Spleen (tissue), 7 donors: ENCODE measurements around the gene OIP5.
"Not testable (repeated sequence)": the region's sequence is repeated elsewhere in the genome, so short reads cannot be mapped to it uniquely, and the experiment has no call there.

ENCODE experiments used
- CTCF ChIP-seq, 11 experiments: fragments of 200-600 bp in 7 of 11; fragments of 450-650 bp in 4 of 11; sonication (generic) in 4 of 11; IDR thresholded peaks in 8 of 11; conservative IDR thresholded peaks in 3 of 11; 1 replicate in 7 of 11; 2 replicates in 4 of 11; pipeline versions ENCODE4 v1.4.0 to v1.8.0; 2016 to 2021; ENCODE audit warnings: antibody characterized with exemption in 11 of 11, inconsistent platforms in 4 of 11, mild to moderate bottlenecking in 1 of 11
- POLR2AphosphoS5 ChIP-seq, 3 donors: sonication (generic); formaldehyde crosslinking; IDR thresholded peaks; one replicate each; pipeline ENCODE4 v1.5.1; 2017; ENCODE audit warnings: antibody characterized with exemption in 3 of 3
- donor health status: DM: no; HTN: no; CAD: no; lungs with moderate emphysema.
- donor health status: DM: no; HTN: no; CAD: no.
- donor health status: DM: no; HTN: no; CAD: no.

DNA sequence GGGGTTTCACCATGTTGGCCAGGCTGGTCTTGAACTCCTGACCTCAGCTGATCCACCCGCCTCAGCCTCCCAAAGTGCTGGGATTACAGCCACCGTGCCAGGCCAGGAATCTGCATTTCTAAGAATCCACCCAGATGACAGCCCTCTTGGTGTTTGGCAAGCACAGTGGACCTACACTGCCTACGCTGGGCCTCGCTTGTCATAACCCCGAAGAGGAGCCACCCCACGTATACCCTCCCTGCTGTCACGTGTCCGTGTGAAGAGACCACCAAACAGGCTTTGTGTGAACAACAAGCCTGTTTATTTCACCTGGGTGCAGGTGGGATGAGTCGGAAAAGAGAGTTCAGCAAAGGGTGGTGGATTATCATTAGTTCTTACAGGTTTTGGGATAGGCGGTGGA, 50.0 kb downstream of the OIP5 start:
- TF ChIP-seq CTCF (IDR thresholded peaks at IDR 0.05 in 8 of 11, conservative IDR thresholded peaks at IDR 0.05 in 3 of 11); POLR2AphosphoS5 (IDR thresholded peaks at IDR 0.05): not testable (repeated sequence)
